Sigmoid colon (tissue), 7 donors: ENCODE measurements around the gene KLF11. TPM values are rescaled to one million over a fixed set of nuclear protein-coding genes. Genes with fewer than 3 reads are reported as not detected.

ENCODE experiments used
- DNase-seq: peaks from one replicate; pipeline ENCODE4 v3.0.0-alpha.2; 2019
- H3K27ac ChIP-seq, 4 donors: fragments of 200-600 bp; sonication (generic); one replicate each; pipeline ENCODE4 v1.5.1; 2016 to 2019; ENCODE audit warnings: mild to moderate bottlenecking in 1 of 4
- H3K27me3 ChIP-seq, 3 donors: fragments of 200-600 bp; sonication (generic); one replicate each; pipeline ENCODE4 v1.5.1; 2019; ENCODE audit warnings: mild to moderate bottlenecking in 1 of 3
- H3K36me3 ChIP-seq, 4 donors: fragments of 200-600 bp; sonication (generic); one replicate each; pipeline ENCODE4 v1.5.1; 2016 to 2019
- H3K4me1 ChIP-seq, 4 donors: fragments of 200-600 bp; sonication (generic); one replicate each; pipeline ENCODE4 v1.5.1; 2017 to 2019
- H3K4me3 ChIP-seq, 4 donors: fragments of 200-600 bp; sonication (generic); one replicate each; pipeline ENCODE4 v1.5.1; 2017 to 2019; ENCODE audit warnings: mild to moderate bottlenecking in 2 of 4, moderate library complexity in 1 of 4
- H3K9me3 ChIP-seq, 4 donors: fragments of 200-600 bp in 3 of 4; sonication (generic) in 3 of 4; one replicate each; pipeline versions ENCODE4 v1.5.1 to v1.6.1; 2013 to 2019
- EP300 ChIP-seq, 4 donors: sonication (generic); formaldehyde crosslinking; IDR thresholded peaks; one replicate each; pipeline ENCODE4 v1.6.1; 2017; ENCODE audit warnings: antibody characterized with exemption in 4 of 4
- POLR2A ChIP-seq, 2 donors: fragments of 450-650 bp; IDR thresholded peaks; one replicate each; pipeline ENCODE4 v1.6.1; 2016; ENCODE audit warnings: antibody characterized with exemption in 2 of 2, mild to moderate bottlenecking in 2 of 2, moderate library complexity in 2 of 2
- POLR2AphosphoS5 ChIP-seq, 4 donors: sonication (generic); formaldehyde crosslinking; IDR thresholded peaks; one replicate each; pipeline ENCODE4 v1.6.1; 2017; ENCODE audit warnings: antibody characterized with exemption in 4 of 4
- WGBS, 2 donors: extraction: QIAGEN DNeasy Blood & Tissue Kit; methylation state at CpG; one replicate each; pipeline ENCODE4 v1.1.7; 2013; 5-methylcytosine and 5-hydroxymethylcytosine counted together
- intact Hi-C: fragments of 100-400 bp; cut with DNase I; formaldehyde crosslinking; loops from one replicate; pipeline ENCODE4 v1.15.1; 2023
- polyA plus RNA-seq, 3 donors: library from polyadenylated mRNA; stranded (reverse); fragments of 200-250 nt; gene quantifications; one replicate each; pipeline ENCODE4 v1.2.3, GENCODE V29; 2013
- small RNA-seq, 3 donors: library from RNA; depleted of rRNA; stranded (forward); fragments of <200 nt; gene quantifications; one replicate each; pipeline ENCODE3, GENCODE V24; 2016
- total RNA-seq, 4 donors: library from RNA; depleted of rRNA; stranded (reverse); fragments of >200 nt; gene quantifications; one replicate each; pipeline ENCODE4 v1.1.0, GENCODE V29; 2016
- TF ChIP-seq, protein P1 (sequence below), 4 experiments: fragments of 450-650 bp in 3 of 4; fragments of 200-600 bp in 1 of 4; IDR thresholded peaks; one replicate each; pipeline ENCODE4 v1.5.1; 2016 to 2019; ENCODE audit warnings: antibody characterized with exemption in 4 of 4, mild to moderate bottlenecking in 3 of 4, moderate library complexity in 2 of 4
- donor health status: healthy with polysubstance abuse.
- donor health status: Bipolar disorder and iron deficiency.
- donor health status: healthy.

The KLF11 gene
- total and polyA plus RNA-seq, 7 donors = 3.9 to 41.3 (median 18.5) TPM

DNA sequence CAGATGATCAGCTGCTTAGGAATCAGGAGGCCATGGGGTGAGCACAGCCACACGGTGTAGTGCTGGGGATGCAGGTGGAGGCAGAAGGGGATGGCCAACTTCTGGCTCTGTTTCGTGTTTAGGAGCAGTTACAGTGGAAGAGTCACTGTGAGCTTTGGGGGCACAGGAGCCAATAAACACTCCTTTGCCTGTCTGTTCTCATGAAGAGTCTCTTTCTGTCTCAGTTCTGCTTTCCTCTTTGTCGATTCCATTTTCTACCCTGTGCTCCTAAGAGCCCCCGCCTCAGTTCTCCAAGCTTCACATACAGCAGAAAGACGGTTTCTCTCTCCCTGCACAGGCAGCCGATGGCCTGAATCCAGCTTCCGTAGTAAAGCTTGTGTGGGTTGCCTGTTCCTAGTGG lies 58.1 kb downstream of the KLF11 start:
- Histone ChIP-seq H3K4me1 (peaks cover 0 to 10% (median 4%) of the 10 kb centered on the region in 4 donors), H3K27ac (no peak overlapping the region), H3K4me3 (no peak overlapping the region), H3K9me3 (peaks cover 0 to under 1% (median 0%) of the 10 kb centered on the region in 4 donors), H3K27me3 (no peaks in the 10 kb centered on the region), H3K36me3 (no peaks in the 10 kb centered on the region)
- DNase-seq = no peak
- no peak for TF ChIP-seq POLR2AphosphoS5 (IDR thresholded peaks at IDR 0.05)
- TF ChIP-seq, protein P1, sequence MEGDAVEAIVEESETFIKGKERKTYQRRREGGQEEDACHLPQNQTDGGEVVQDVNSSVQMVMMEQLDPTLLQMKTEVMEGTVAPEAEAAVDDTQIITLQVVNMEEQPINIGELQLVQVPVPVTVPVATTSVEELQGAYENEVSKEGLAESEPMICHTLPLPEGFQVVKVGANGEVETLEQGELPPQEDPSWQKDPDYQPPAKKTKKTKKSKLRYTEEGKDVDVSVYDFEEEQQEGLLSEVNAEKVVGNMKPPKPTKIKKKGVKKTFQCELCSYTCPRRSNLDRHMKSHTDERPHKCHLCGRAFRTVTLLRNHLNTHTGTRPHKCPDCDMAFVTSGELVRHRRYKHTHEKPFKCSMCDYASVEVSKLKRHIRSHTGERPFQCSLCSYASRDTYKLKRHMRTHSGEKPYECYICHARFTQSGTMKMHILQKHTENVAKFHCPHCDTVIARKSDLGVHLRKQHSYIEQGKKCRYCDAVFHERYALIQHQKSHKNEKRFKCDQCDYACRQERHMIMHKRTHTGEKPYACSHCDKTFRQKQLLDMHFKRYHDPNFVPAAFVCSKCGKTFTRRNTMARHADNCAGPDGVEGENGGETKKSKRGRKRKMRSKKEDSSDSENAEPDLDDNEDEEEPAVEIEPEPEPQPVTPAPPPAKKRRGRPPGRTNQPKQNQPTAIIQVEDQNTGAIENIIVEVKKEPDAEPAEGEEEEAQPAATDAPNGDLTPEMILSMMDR (IDR thresholded peaks at IDR 0.05) = no peak
- no peak for TF ChIP-seq EP300 (IDR thresholded peaks at IDR 0.05)
- no peak for TF ChIP-seq POLR2A (IDR thresholded peaks at IDR 0.05)
- intact Hi-C loops = no loop called here
- WGBS, 2 donors = 66 to 74% methylated on average over 7 of the region's 7 CpGs

DNA sequence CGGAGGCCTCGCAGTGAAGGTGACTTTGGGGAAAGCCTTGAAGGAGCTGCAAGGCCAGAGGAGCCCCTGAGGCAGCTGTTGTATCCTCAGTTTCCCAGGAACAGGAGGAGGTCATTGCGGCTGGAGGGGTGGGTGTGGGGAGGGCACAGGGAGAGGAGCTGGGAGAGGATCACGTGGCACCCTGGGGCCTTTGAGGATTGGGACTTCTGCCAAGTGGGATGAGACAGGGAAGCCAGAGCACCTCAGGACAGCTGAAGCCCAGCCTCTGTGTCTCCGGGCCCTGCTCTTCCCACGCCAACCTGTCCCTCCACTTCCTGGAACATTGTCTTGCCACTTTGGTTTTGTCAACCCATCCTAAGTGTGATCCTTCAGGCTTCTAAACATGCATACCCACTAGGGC lies 59.8 kb downstream of the KLF11 start:
- WGBS, 2 donors = 88 to 89% methylated on average over 6 of the region's 6 CpGs
- no peaks in the 10 kb centered on the region for H3K4me1 ChIP-seq
- intact Hi-C loops = no loop called here
- no peak overlapping the region for H3K27ac ChIP-seq
- TF ChIP-seq EP300 (IDR thresholded peaks at IDR 0.05) = no peak
- DNase-seq = no peak
- H3K36me3 ChIP-seq = no peaks in the 10 kb centered on the region
- H3K27me3 ChIP-seq = no peaks in the 10 kb centered on the region
- no peak overlapping the region for H3K4me3 ChIP-seq
- H3K9me3 ChIP-seq = peaks cover 0 to 2% (median 0%) of the 10 kb centered on the region in 4 donors

Small RNAs within 50 kb of the gene (small RNA-seq; reads per million reads assigned to genes)
- 0 reads per million in 3 donors for gene RF00568

Other genes with a start within 250 kb of the KLF11 start
- gene TAF1B, start 200.1 kb upstream of the KLF11 start, total RNA-seq = 10 to 100 TPM; 10.3 to 14.5 (median 12.2) TPM
- 10 to 100 TPM in 1 of 3 donors, 1 to 10 TPM in 2; 2.3 to 19.8 (median 6.7) TPM for gene TAF1B, start 200.1 kb upstream of the KLF11 start, polyA plus RNA-seq
- gene GRHL1, start 91.9 kb upstream of the KLF11 start, total RNA-seq = 1 to 10 TPM; 1.4 to 4.2 (median 2.5) TPM
- under 1 TPM; under 0.01 to 0.55 (median 0.46) TPM for gene GRHL1, start 91.9 kb upstream of the KLF11 start, polyA plus RNA-seq
- 10 to 100 TPM in 2 of 4 donors, 1 to 10 TPM in 2; 7.5 to 24.6 (median 9.6) TPM for gene CYS1, start 36.9 kb downstream of the KLF11 start, total RNA-seq
- gene CYS1, start 36.9 kb downstream of the KLF11 start, polyA plus RNA-seq = 1 to 10 TPM in 1 of 3 donors, under 1 TPM in 2; 0.46 to 1.8 (median 0.83) TPM
- 1 to 10 TPM in 2 of 4 donors, under 1 TPM in 1, not detected in 1; 0.16 to 4.3 (median 2.7) TPM for gene RRM2, start 79.2 kb downstream of the KLF11 start, total RNA-seq
- gene RRM2, start 79.2 kb downstream of the KLF11 start, polyA plus RNA-seq = 10 to 100 TPM in 2 of 3 donors, 1 to 10 TPM in 1; 9.6 to 65.8 (median 32.6) TPM